Esophagus muscularis mucosa (tissue), 4 donors: Measurements from ENCODE around the gene BNC2. TPM values are rescaled to one million over a fixed set of nuclear protein-coding genes. Genes with fewer than 3 reads are reported as not detected.

Experiments
- DNase-seq: peaks from one replicate; pipeline ENCODE4 v3.0.0-alpha.2; 2017; ENCODE audit errors: extremely low spot score
- H3K27ac ChIP-seq, 4 donors: fragments of 200-600 bp; sonication (generic); replicated peaks in 1 of 4; 1 replicate in 3 of 4; 2 replicates in 1 of 4; pipeline ENCODE4 v1.5.1; 2016 to 2019; ENCODE audit warnings: mild to moderate bottlenecking in 1 of 4
- H3K27me3 ChIP-seq, 4 donors: fragments of 200-600 bp; sonication (generic); one replicate each; pipeline versions ENCODE4 v1.5.1 to v1.6.0; 2016 to 2019
- H3K36me3 ChIP-seq, 4 donors: fragments of 200-600 bp; sonication (generic); one replicate each; pipeline ENCODE4 v1.5.1; 2016 to 2019
- H3K4me1 ChIP-seq, 4 donors: fragments of 200-600 bp; sonication (generic); one replicate each; pipeline ENCODE4 v1.5.1; 2016 to 2019
- H3K4me3 ChIP-seq, 4 donors: fragments of 200-600 bp; sonication (generic); 1 replicate in 2 of 4; 2 replicates in 2 of 4; pipeline ENCODE4 v1.5.1; 2016 to 2019; ENCODE audit warnings: mild to moderate bottlenecking in 4 of 4, moderate library complexity in 1 of 4
- H3K9me3 ChIP-seq, 4 donors: fragments of 200-600 bp; sonication (generic); 1 replicate in 3 of 4; 2 replicates in 1 of 4; pipeline ENCODE4 v1.5.1; 2016 to 2019
- CTCF ChIP-seq, 3 experiments: fragments of 200-600 bp in 2 of 3; fragments of 450-650 bp in 1 of 3; sonication (generic) in 2 of 3; IDR thresholded peaks; one replicate each; pipeline ENCODE4 v1.5.1; 2017 to 2019; ENCODE audit warnings: antibody characterized with exemption in 3 of 3, mild to moderate bottlenecking in 2 of 3, moderate library complexity in 1 of 3
- EP300 ChIP-seq: sonication (generic); formaldehyde crosslinking; IDR thresholded peaks from one replicate; pipeline ENCODE4 v1.6.1; 2017; ENCODE audit warnings: antibody characterized with exemption
- POLR2A ChIP-seq: fragments of 450-650 bp; IDR thresholded peaks from one replicate; pipeline ENCODE4 v1.6.1; 2017; ENCODE audit warnings: antibody characterized with exemption, moderate library complexity, mild to moderate bottlenecking, low read depth
- POLR2AphosphoS5 ChIP-seq, 2 donors: sonication (generic); formaldehyde crosslinking; IDR thresholded peaks; one replicate each; pipeline ENCODE4 v1.6.1; 2017; ENCODE audit warnings: antibody characterized with exemption in 2 of 2
- WGBS: methylation state at CpG from one replicate; pipeline ENCODE4 v1.1.5; 2018; 5-methylcytosine and 5-hydroxymethylcytosine counted together
- intact Hi-C: fragments of 100-400 bp; cut with DNase I; formaldehyde crosslinking; loops from one replicate; pipeline ENCODE4 v1.15.1; 2023
- total RNA-seq, 4 donors: library from RNA; depleted of rRNA; stranded (reverse); fragments of >200 nt; gene quantifications; one replicate each; pipeline versions ENCODE4 v1.1.0 to v1.2.1, GENCODE V29; 2016

BNC2 gene
- total RNA-seq, 4 donors from 2014 or later = 95.3 to 138 (median 123) TPM

- DNase-seq = no peak
- Histone ChIP-seq H3K9me3 (no peaks in the 10 kb centered on the region), H3K4me3 (peak overlapping the region in 1 of 4 donors; percentile 31), H3K4me1 (peaks cover 0 to 66% (median 53%) of the 10 kb centered on the region in 4 donors), H3K36me3 (no peaks in the 10 kb centered on the region), H3K27me3 (no peaks in the 10 kb centered on the region), H3K27ac (peak overlapping the region in 1 of 4 donors; percentile 75)
- 78% methylated on average over 3 of the region's 3 CpGs for WGBS
- TF ChIP-seq CTCF (IDR thresholded peaks at IDR 0.05) = no peak
- intact Hi-C loops = no loop called here
Observed at GRCh38 chr9:16654596-16655126, 215.8 kb downstream of the BNC2 start.

- H3K27me3 ChIP-seq = no peaks in the 10 kb centered on the region
- TF ChIP-seq POLR2AphosphoS5 (IDR thresholded peaks at IDR 0.05) (no peak), POLR2A (no peak), EP300 (no peak), CTCF (IDR thresholded peaks at IDR 0.05) (no peak)
- H3K4me1 ChIP-seq = peaks cover 0 to 65% (median 53%) of the 10 kb centered on the region in 4 donors
- no peak for DNase-seq
- no peaks in the 10 kb centered on the region for H3K36me3 ChIP-seq
- intact Hi-C loops = no loop called here
- no peaks in the 10 kb centered on the region for H3K9me3 ChIP-seq
- peak overlapping the region; percentile 31 to 45 (median 34) for H3K4me3 ChIP-seq
- peak overlapping the region; percentile 34 to 75 (median 56) for H3K27ac ChIP-seq
- 48% methylated on average over 13 of the region's 13 CpGs for WGBS
Observed at GRCh38 chr9:16653491-16654399, 216.7 kb downstream of the BNC2 start.

- peak overlapping the region in 2 of 4 donors; percentile 27 to 31 for H3K4me3 ChIP-seq
- WGBS = 54% methylated on average over 4 of the region's 4 CpGs
- intact Hi-C loops = no loop called here
- DNase-seq = no peak
- H3K9me3 ChIP-seq = no peaks in the 10 kb centered on the region
- TF ChIP-seq CTCF (IDR thresholded peaks at IDR 0.05) (no peak), POLR2A (no peak), EP300 (no peak), POLR2AphosphoS5 (IDR thresholded peaks at IDR 0.05) (no peak)
- H3K4me1 ChIP-seq = peaks cover 0 to 61% (median 57%) of the 10 kb centered on the region in 4 donors
- H3K36me3 ChIP-seq = no peaks in the 10 kb centered on the region
- peak overlapping the region; percentile 13 to 75 (median 40) for H3K27ac ChIP-seq
- no peaks in the 10 kb centered on the region for H3K27me3 ChIP-seq
Observed at GRCh38 chr9:16652582-16652981, 217.9 kb downstream of the BNC2 start.

- DNase-seq = no peak
- Histone ChIP-seq H3K36me3 (no peaks in the 10 kb centered on the region), H3K9me3 (no peaks in the 10 kb centered on the region), H3K27me3 (no peaks in the 10 kb centered on the region), H3K4me1 (peaks cover 0 to 54% (median 49%) of the 10 kb centered on the region in 4 donors), H3K4me3 (no peak overlapping the region), H3K27ac (no peak overlapping the region)
- WGBS = 47% methylated on average over 5 of the region's 5 CpGs
- intact Hi-C loops = no loop called here
- TF ChIP-seq EP300 (no peak), POLR2AphosphoS5 (IDR thresholded peaks at IDR 0.05) (no peak), POLR2A (no peak), CTCF (IDR thresholded peaks at IDR 0.05) (no peak)
Observed at GRCh38 chr9:16651446-16651964, 219.0 kb downstream of the BNC2 start.
